GM23248 (cell line): ENCODE measurements around the gene KRTAP2-2. TPM values are rescaled to one million over a fixed set of nuclear protein-coding genes. Genes with fewer than 3 reads are reported as not detected.
"Not testable (repeated sequence)": the region's sequence is repeated elsewhere in the genome, so short reads cannot be mapped to it uniquely, and the experiment has no call there.

Source experiments
- DNase-seq: peaks from one replicate; pipeline ENCODE4 v3.0.0-alpha.2; 2015
- H2AFZ ChIP-seq: fragments of 200-600 bp; sonication (generic); 2 replicates; pipeline ENCODE4 v1.6.1; 2016; ENCODE audit warnings: antibody characterized with exemption
- H3F3A ChIP-seq: fragments of 200-600 bp; sonication (generic); 2 replicates; pipeline ENCODE4 v1.6.1; 2016; ENCODE audit warnings: mild to moderate bottlenecking, antibody characterized with exemption, mixed run types; ENCODE audit not compliant: insufficient read depth
- H3K27ac ChIP-seq: fragments of 200-600 bp; sonication (generic); 2 replicates; pipeline ENCODE4 v1.5.1; 2016; ENCODE audit warnings: mild to moderate bottlenecking
- H3K27me3 ChIP-seq: fragments of 200-600 bp; sonication (generic); replicated peaks from 2 replicates; pipeline ENCODE4 v1.6.1; 2016; ENCODE audit warnings: mild to moderate bottlenecking; ENCODE audit not compliant: insufficient read depth
- H3K36me3 ChIP-seq: fragments of 200-600 bp; sonication (generic); 2 replicates; pipeline ENCODE4 v1.6.1; 2016; ENCODE audit warnings: low read depth, mild to moderate bottlenecking
- H3K4me1 ChIP-seq: fragments of 200-600 bp; sonication (generic); 2 replicates; pipeline ENCODE4 v1.6.1; 2016; ENCODE audit warnings: mild to moderate bottlenecking; ENCODE audit not compliant: insufficient read depth
- H3K4me2 ChIP-seq: fragments of 200-600 bp; sonication (generic); one replicate; pipeline ENCODE4 v1.6.1; 2016; ENCODE audit warnings: mild to moderate bottlenecking; ENCODE audit not compliant: unreplicated experiment
- H3K4me3 ChIP-seq: fragments of 200-600 bp; sonication (generic); 2 replicates; pipeline ENCODE4 v1.5.1; 2016; ENCODE audit warnings: mild to moderate bottlenecking
- H3K79me2 ChIP-seq: fragments of 200-600 bp; sonication (generic); 2 replicates; pipeline ENCODE4 v1.6.1; 2016; ENCODE audit warnings: mild to moderate bottlenecking; ENCODE audit not compliant: insufficient read depth
- H3K9ac ChIP-seq: fragments of 200-600 bp; sonication (generic); 2 replicates; pipeline ENCODE4 v1.6.1; 2016; ENCODE audit warnings: mild to moderate bottlenecking
- H3K9me2 ChIP-seq: fragments of 200-600 bp; sonication (generic); 2 replicates; pipeline ENCODE4 v1.6.1; 2016; ENCODE audit warnings: mixed run types, mild to moderate bottlenecking, moderate library complexity; ENCODE audit not compliant: insufficient read depth
- H3K9me3 ChIP-seq: fragments of 200-600 bp; sonication (generic); one replicate; pipeline ENCODE4 v1.6.1; 2017; ENCODE audit warnings: low read depth
- H4K20me1 ChIP-seq: fragments of 200-600 bp; sonication (generic); 2 replicates; pipeline ENCODE4 v1.6.0; 2016; ENCODE audit not compliant: insufficient read depth
- EZH2 ChIP-seq: fragments of 200-600 bp; sonication (generic); IDR thresholded peaks from 2 replicates; pipeline ENCODE4 v1.6.1; 2018; ENCODE audit warnings: antibody characterized with exemption, mild to moderate bottlenecking; ENCODE audit not compliant: insufficient read depth, poor library complexity, severe bottlenecking
- EZH2phosphoT487 ChIP-seq: fragments of 200-600 bp; sonication (generic); IDR thresholded peaks from 2 replicates; pipeline ENCODE4 v1.6.1; 2018; ENCODE audit warnings: antibody characterized with exemption, moderate library complexity, mild to moderate bottlenecking, low read depth; ENCODE audit not compliant: insufficient read depth
- WGBS, 2 experiments: methylation state at CpG; one replicate each; pipeline ENCODE4 v1.1.6; 2015 to 2017; ENCODE audit warnings: low lambda C conversion rate in 2 of 2, low coverage in 1 of 2; ENCODE audit errors: missing lambda C conversion rate in 2 of 2; 5-methylcytosine and 5-hydroxymethylcytosine counted together
- in situ Hi-C: fragments of 300-500 bp; cut with MboI; formaldehyde crosslinking; loops from 2 replicates; pipeline ENCODE4 v1.15.0; 2020
- polyA plus RNA-seq: library from polyadenylated mRNA; unstranded; fragments of >200 nt; fragmentation: Nextera tagmentation; extraction: Ambion mirVana; gene quantifications from 2 replicates; pipeline ENCODE4 v1.2.1, GENCODE V29; 2016
- total RNA-seq: library from RNA; depleted of rRNA; stranded (reverse); fragments of >200 nt; shearing (Covaris generic); gene quantifications from 2 replicates; pipeline ENCODE4 v1.2.3, GENCODE V29; 2014; rRNA removed

KRTAP2-2 gene, protein sequence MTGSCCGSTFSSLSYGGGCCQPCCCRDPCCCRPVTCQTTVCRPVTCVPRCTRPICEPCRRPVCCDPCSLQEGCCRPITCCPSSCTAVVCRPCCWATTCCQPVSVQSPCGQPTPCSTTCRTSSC
- total RNA-seq: not detected in 2 replicates
- polyA plus RNA-seq: 0.51 and 0.74 TPM in 2 replicates

DNA sequence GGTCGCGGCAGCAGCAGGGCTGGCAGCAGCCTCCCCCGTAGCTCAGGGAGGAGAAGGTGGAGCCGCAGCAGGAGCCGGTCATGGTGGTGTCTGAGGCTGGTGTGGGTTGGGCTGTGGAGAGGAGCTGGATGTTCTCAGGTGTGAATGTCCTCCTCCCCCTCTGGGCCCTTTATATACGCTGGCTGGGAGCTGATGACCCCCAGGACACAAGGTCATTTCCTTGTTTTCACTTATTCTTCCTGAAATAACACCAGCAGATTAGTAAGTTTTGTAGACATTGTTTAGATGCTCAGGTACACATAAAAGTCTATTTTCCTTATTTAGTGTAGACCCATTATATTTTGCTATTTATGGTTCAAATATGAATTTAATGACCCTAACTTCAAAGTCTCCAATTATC is at the start of gene KRTAP2-2:
TSS of gene KRTAP2-2 (minus strand) at position 101 of the 400 bp plus-strand sequence. CDS start at position 82, 19 bp downstream.
- Histone ChIP-seq H3K4me1 (peaks cover 27% of the 10 kb centered on the region), H3F3A (peaks cover 34% of the 10 kb centered on the region)
- H2AFZ ChIP-seq, H4K20me1 ChIP-seq, H3K9me3 ChIP-seq, H3K27me3 ChIP-seq, H3K36me3 ChIP-seq, H3K9me2 ChIP-seq, in situ Hi-C loops, DNase-seq, H3K4me3 ChIP-seq, H3K9ac ChIP-seq, H3K79me2 ChIP-seq, H3K4me2 ChIP-seq, H3K27ac ChIP-seq: not testable (repeated sequence)
- 46 to 50% methylated on average over 1 of the region's 6 CpGs for WGBS, 2 experiments

DNA sequence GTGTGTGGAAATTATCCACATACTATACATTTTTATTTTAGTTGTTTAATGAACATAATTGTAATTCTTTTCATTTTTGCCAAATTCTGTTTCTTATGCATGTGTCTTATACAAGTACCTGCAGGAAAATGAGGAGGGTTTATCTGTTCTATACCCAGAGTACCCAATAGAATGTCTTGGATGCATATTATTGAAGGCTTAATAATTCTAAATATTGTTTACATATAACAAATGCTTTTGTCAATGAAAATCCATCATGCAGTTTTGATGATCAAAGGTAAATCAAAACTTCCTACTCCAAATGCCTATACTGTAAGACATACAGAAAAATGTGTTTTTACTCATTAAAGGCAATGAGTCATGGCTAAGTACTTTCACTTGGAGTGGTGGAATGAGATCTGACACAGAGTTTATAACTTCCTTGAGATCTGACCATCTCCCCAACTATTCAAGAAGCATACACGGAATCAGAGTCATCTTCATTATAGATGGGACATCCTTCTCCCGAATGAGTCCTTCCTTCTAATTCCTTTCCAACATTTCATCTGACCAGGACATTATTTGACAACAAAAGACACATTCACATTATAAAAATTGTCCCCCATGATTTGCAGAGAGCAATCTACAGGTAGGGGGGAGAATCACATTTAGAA is 49.5 kb upstream of the KRTAP2-2 start:
- peaks cover 42% of the 10 kb centered on the region for H3F3A ChIP-seq
- H3K27ac ChIP-seq: peak overlapping the region; percentile 72
- WGBS, 2 experiments: 0% methylated on average over 2 of the region's 2 CpGs
- H3K36me3 ChIP-seq, H3K9me3 ChIP-seq, H4K20me1 ChIP-seq, H3K27me3 ChIP-seq, H3K4me3 ChIP-seq, H3K9me2 ChIP-seq, H2AFZ ChIP-seq, H3K79me2 ChIP-seq, in situ Hi-C loops, H3K9ac ChIP-seq: not testable (repeated sequence)
- H3K4me2 ChIP-seq: peak overlapping the region; percentile 55
- DNase-seq: peak; percentile 74
- H3K4me1 ChIP-seq: peaks cover 37% of the 10 kb centered on the region

DNA sequence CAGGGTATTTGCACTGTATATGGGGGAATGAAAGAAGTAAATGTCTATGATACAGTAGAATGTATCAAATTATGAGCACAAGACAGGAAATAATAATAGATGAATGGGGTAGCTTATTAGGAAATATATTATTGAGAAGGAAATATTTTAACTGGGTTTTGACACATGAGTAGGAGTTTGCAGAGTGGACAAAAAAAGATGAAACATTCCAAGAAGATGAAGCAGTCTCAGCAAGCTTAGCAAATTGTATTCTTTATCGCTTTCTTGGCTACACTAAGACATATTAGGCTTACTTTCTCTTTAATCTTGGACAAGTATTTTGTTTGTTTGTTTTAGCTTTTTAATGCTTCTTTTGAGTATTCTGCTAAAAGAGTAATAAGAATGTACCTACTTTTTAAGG is 48.9 kb upstream of the KRTAP2-2 start:
- Histone ChIP-seq H4K20me1 (no peaks in the 10 kb centered on the region), H3K79me2 (no peaks in the 10 kb centered on the region), H3K36me3 (no peaks in the 10 kb centered on the region), H3K4me2 (peak overlapping the region; percentile 55), H3K27ac (peak overlapping the region; percentile 8), H2AFZ (no peak overlapping the region), H3K9ac (no peak overlapping the region), H3F3A (peaks cover 48% of the 10 kb centered on the region), H3K27me3 (no peaks in the 10 kb centered on the region), H3K4me1 (peaks cover 43% of the 10 kb centered on the region), H3K9me3 (no peaks in the 10 kb centered on the region), H3K4me3 (no peak overlapping the region), H3K9me2 (0 out of 2 replicates have a peak, but pooled peaks cover 7% of the 10 kb centered on the region)
- in situ Hi-C loops: no loop called here
- WGBS, 2 experiments: 65 to 68% methylated on average over 1 of the region's 1 CpG
- DNase-seq: peak; percentile 24
- TF ChIP-seq EZH2 (no peak), EZH2phosphoT487 (no peak)

DNA sequence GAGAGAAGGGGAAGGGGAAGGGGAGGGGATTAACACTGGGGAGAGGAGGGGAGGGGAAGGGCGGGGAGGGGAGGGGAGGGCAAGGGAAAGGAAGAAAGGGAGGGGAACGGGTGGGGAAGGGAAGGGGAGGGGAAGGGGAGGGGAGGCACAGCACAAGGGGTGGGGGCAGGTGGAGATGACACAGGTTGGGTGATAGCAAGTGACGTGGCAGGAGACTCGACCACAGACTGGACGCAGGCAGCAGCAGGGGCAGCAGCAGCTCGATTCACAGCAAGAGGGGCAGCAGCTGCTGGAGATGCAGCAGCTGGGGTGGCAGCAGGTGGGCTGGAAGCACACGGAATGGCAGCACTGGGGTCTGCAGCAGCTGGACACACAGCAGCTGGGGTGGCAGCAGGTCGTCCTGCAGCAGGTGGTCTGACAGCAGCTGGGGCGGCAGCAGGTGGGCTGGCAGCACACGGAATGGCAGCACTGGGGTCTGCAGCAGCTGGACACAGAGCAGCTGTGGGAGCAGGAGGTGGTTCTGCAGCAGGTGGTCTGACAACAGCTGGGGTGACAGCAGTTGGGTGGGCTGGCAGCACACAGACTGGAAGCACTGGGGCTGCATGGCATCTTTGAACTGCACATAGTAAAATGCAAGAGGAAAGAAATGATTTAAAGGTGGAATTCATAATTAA is 46.7 kb upstream of the KRTAP2-2 start, which contains the start of gene KRTAP4-16:
TSS of gene KRTAP4-16 (minus strand) at position 624 of the 674 bp plus-strand sequence. CDS start at position 624, 0 bp downstream.
- TF ChIP-seq EZH2: no peak
- no peak for TF ChIP-seq EZH2phosphoT487
- no peak within 1 kb of the TSS for H3K4me3 ChIP-seq
- peaks cover 54% of the 10 kb centered on the region for H3K4me1 ChIP-seq
- H3K27me3 ChIP-seq: no peaks in the 10 kb centered on the region
- no peak within 1 kb of the TSS for H3K4me2 ChIP-seq
- DNase-seq: no peak
- no peaks in the 10 kb centered on the region for H4K20me1 ChIP-seq
- no peaks in the 10 kb centered on the region for H3K9me3 ChIP-seq
- H3F3A ChIP-seq: peaks cover 56% of the 10 kb centered on the region
- no peaks in the 10 kb centered on the region for H3K79me2 ChIP-seq
- no peak within 1 kb of the TSS for H3K9ac ChIP-seq
- H3K9me2 ChIP-seq: 0 out of 2 replicates have a peak, but pooled peaks cover 6% of the 10 kb centered on the region
- no peaks in the 10 kb centered on the region for H3K36me3 ChIP-seq
- WGBS, 2 experiments: 84 to 87% methylated on average over 7 to 10 of the region's 10 CpGs
- H3K27ac ChIP-seq: no peak within 1 kb of the TSS
- in situ Hi-C loops: no loop called here
- no peak within 1 kb of the TSS for H2AFZ ChIP-seq

DNA sequence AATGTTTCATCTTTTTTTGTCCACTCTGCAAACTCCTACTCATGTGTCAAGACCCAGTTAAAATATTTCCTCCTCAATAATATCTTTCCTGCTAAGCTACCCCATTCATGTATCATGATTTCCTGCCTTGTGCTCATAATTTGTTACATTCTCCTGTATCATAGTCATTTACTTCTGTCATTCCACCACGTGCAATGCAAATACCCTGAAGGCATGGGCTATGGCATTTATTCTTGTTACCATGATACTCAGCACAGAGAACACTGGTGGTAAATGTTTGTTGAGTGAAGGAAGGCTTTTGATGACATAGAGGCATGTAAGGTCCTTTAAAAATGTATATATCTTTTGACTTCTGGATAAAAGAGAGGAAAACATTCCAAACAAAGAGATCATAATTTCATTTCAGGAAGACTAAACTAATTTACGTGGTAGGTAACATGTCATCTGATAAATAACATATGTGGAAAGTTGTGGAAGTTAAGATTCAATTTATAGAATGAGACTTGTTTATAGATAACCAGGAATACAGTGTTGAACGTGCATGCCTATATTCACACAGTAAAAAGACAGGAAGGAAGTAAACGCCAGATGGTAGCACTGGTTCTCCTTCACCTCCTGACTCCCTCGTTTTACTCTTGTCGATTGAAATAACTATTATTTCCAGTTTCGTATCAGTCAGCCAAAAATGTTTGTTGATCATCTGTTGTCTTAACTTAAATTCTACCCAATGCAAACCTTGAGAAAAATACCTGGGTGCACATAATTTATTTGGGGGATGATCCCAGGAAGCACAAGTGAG is 44.9 kb upstream of the KRTAP2-2 start:
- Histone ChIP-seq H3F3A (peaks cover 45% of the 10 kb centered on the region), H3K27ac (peak overlapping the region; percentile 65), H3K4me2 (peak overlapping the region; percentile 6), H3K4me1 (peaks cover 40% of the 10 kb centered on the region)
- H3K9me2 ChIP-seq, in situ Hi-C loops, H3K9me3 ChIP-seq, H3K79me2 ChIP-seq, H4K20me1 ChIP-seq, H3K9ac ChIP-seq, H3K36me3 ChIP-seq, H3K4me3 ChIP-seq, H2AFZ ChIP-seq, H3K27me3 ChIP-seq: not testable (repeated sequence)
- WGBS, 2 experiments: 42 to 46% methylated on average over 7 of the region's 7 CpGs
- DNase-seq: peak; percentile 85
